Cardiac muscle cell (in vitro differentiated cells and primary cell): ENCODE data around the gene APLNR. TPM values are rescaled to one million over a fixed set of nuclear protein-coding genes. Genes with fewer than 3 reads are reported as not detected.

Experiments used
- DNase-seq, 2 donors: peaks; one replicate each; pipeline versions ENCODE4 v3.0.0 to v3.0.0-alpha.2; 2010 to 2017; ENCODE audit warnings: low read depth in 1 of 2, low spot score in 1 of 2
- H3K27ac ChIP-seq: fragments of 200-600 bp; sonication (generic); 2 replicates; pipeline ENCODE4 v1.5.1; 2016
- H3K27me3 ChIP-seq: fragments of 200-600 bp; sonication (generic); 2 replicates; pipeline ENCODE4 v1.6.0; 2016; ENCODE audit warnings: control low read depth
- H3K36me3 ChIP-seq: fragments of 200-600 bp; sonication (generic); 2 replicates; pipeline ENCODE4 v1.5.1; 2016; ENCODE audit warnings: control low read depth
- H3K4me1 ChIP-seq: fragments of 200-600 bp; sonication (generic); 2 replicates; pipeline ENCODE4 v1.8.1; 2017; ENCODE audit warnings: low read depth, mild to moderate bottlenecking, mixed run types
- H3K4me3 ChIP-seq: fragments of 200-600 bp; sonication (generic); 2 replicates; pipeline ENCODE4 v1.5.1; 2016; ENCODE audit warnings: mild to moderate bottlenecking
- H3K9me3 ChIP-seq: fragments of 200-600 bp; sonication (generic); 2 replicates; pipeline ENCODE4 v1.5.1; 2017; ENCODE audit warnings: low read depth, mild to moderate bottlenecking, control low read depth
- polyA plus RNA-seq: library from polyadenylated mRNA; unstranded; fragments of >200 nt; fragmentation: Nextera tagmentation; extraction: Ambion mirVana; gene quantifications from 2 replicates; pipeline ENCODE4 v1.2.1, GENCODE V29; 2016
- total RNA-seq: library from RNA; depleted of rRNA; stranded (reverse); fragments of >200 nt; gene quantifications from 2 replicates; pipeline ENCODE4 v1.2.3, GENCODE V29; 2016
- TF ChIP-seq, protein P1 (sequence below): IDR thresholded peaks from 2 replicates; pipeline ENCODE4 v1.5.1; 2012; ENCODE audit warnings: low read depth, mild to moderate bottlenecking, low read length

APLNR gene
- total and polyA plus RNA-seq, 2 experiments from 2014 or later = 7.2 to 16.0 TPM

DNA sequence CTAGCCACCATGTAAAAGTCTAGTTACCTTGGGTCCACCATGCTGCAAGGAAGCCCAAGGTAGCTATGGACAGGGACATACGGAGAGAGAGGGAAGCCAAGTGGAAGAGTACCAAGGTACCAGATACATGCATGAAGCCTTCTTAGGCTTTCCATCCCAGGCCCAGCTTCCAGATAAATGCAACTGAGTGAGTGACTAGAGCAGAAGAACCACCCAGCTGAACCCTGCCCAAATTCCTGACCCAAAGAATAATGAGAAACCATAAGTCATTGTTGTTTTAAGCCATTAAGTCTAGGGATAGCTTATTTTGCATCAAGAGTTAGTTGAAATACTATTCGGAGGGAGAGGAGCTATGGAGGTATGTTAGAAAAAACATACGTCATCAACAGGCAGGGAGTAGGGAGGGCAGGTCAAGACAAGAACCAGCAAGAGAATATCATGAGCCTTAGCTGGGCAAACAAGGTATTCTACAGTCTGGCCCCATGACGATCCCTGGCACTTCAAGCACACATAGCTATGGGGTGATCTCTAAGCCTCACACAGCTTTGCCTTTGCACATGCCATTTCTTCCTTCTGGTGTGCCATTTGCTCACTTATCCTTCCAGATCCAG, 36.5 kb upstream of the APLNR start:
- H3K27me3 ChIP-seq = no peaks in the 10 kb centered on the region
- no peaks in the 10 kb centered on the region for H3K36me3 ChIP-seq
- H3K27ac ChIP-seq = no peak overlapping the region
- peaks cover 8% of the 10 kb centered on the region for H3K4me1 ChIP-seq
- no peaks in the 10 kb centered on the region for H3K9me3 ChIP-seq
- H3K4me3 ChIP-seq = no peak overlapping the region
- no peak for DNase-seq
- TF ChIP-seq, protein P1, sequence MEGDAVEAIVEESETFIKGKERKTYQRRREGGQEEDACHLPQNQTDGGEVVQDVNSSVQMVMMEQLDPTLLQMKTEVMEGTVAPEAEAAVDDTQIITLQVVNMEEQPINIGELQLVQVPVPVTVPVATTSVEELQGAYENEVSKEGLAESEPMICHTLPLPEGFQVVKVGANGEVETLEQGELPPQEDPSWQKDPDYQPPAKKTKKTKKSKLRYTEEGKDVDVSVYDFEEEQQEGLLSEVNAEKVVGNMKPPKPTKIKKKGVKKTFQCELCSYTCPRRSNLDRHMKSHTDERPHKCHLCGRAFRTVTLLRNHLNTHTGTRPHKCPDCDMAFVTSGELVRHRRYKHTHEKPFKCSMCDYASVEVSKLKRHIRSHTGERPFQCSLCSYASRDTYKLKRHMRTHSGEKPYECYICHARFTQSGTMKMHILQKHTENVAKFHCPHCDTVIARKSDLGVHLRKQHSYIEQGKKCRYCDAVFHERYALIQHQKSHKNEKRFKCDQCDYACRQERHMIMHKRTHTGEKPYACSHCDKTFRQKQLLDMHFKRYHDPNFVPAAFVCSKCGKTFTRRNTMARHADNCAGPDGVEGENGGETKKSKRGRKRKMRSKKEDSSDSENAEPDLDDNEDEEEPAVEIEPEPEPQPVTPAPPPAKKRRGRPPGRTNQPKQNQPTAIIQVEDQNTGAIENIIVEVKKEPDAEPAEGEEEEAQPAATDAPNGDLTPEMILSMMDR = no peak

DNA sequence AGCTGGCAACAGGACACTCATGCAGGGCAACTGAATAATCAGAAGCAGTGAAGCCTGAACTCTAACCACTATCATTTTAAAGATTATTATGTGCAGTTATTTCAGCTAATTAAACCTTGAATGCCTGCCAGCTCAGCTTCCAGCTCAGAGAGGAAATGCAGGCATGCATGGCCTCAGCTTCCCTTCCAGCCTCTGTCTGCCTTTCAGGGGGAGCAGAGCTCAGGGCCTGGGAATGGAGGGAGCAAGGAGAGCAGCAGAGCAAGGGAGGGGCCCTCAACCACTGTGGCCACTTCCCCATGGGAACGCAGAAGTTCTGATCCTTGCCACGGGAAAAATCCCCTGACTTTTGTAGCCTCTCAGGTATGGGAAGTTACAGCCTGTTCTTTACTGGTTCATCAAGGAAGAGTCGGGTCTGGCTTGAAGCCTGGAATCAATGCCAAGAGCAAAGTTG, 32.5 kb upstream of the APLNR start:
- Histone ChIP-seq H3K9me3 (no peaks in the 10 kb centered on the region), H3K4me1 (no peaks in the 10 kb centered on the region), H3K27me3 (no peaks in the 10 kb centered on the region), H3K27ac (no peak overlapping the region), H3K36me3 (no peaks in the 10 kb centered on the region), H3K4me3 (no peak overlapping the region)
- peak in 1 of 2 donors; percentile 25 for DNase-seq
- TF ChIP-seq, protein P1 = no peak

DNA sequence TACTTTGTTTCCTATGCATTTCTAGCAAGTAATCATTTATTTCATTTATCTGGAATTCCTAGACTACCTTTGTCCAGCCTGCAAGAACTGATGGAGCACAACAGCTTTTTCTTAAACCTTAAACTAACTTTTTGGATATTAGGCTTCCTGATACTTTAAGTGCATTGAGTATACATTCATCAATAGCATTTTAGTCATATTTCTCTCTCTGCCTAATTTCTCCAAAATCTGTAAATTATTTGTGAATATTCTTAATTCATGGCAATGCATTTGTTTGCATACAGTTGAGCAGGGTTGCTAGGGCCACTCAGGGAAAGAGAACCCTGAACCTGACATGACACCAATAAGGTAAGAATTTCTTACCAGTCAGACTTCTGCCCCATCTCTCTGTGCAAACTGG, 29.1 kb upstream of the APLNR start:
- Histone ChIP-seq H3K4me3 (no peak overlapping the region), H3K4me1 (no peaks in the 10 kb centered on the region), H3K36me3 (no peaks in the 10 kb centered on the region), H3K9me3 (no peaks in the 10 kb centered on the region), H3K27ac (no peak overlapping the region), H3K27me3 (no peaks in the 10 kb centered on the region)
- DNase-seq = no peak
- TF ChIP-seq, protein P1 = no peak

DNA sequence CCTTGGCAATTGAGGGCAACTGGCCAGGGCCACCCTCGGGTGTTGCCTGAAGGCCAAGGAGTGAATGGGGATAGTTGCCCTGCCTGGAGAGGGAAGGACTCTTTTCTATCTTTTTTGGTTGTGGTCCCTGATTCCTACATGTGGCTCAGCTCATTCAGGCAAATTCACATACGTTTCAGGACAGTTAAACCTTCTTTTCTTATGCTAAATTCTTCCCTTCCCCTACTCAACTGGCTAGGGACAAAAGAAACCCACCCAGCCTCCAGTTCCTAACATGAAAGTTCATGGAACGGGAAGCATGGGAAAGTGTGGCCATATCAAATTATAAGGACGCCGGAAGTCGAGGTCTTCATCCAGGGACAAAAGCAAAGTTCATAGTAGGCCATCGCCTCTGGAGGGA, 26.3 kb upstream of the APLNR start:
- TF ChIP-seq, protein P1 = no peak
- H3K9me3 ChIP-seq = no peaks in the 10 kb centered on the region
- H3K4me1 ChIP-seq = no peaks in the 10 kb centered on the region
- H3K4me3 ChIP-seq = no peak overlapping the region
- no peak overlapping the region for H3K27ac ChIP-seq
- no peaks in the 10 kb centered on the region for H3K36me3 ChIP-seq
- no peak for DNase-seq
- no peaks in the 10 kb centered on the region for H3K27me3 ChIP-seq

DNA sequence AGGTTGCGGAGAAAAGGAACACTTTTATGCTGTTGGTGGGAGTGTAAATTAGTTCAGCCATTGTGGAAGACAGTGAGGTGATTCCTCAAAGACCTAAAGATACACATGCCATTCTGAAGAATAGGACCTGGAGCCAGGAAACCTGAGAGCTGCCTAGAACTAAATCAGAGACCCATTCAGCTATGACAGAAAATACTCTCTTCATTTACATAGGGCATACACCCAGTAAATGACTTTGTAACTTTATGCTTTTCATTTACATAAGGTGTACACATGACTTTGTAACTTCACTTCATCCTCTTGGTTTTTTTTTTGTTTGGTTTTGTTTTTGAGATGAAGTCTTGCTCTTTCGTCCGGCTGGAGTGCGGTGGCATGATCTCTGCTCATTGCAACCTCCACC, 25.1 kb upstream of the APLNR start:
- TF ChIP-seq, protein P1 = no peak
- Histone ChIP-seq H3K9me3 (no peaks in the 10 kb centered on the region), H3K27ac (no peak overlapping the region)

More for the DNA sequence above, 25.1 kb upstream of the APLNR start:
- DNase-seq = no peak
- H3K4me3 ChIP-seq = no peak overlapping the region
- H3K27me3 ChIP-seq = no peaks in the 10 kb centered on the region
- H3K36me3 ChIP-seq = no peaks in the 10 kb centered on the region
- no peaks in the 10 kb centered on the region for H3K4me1 ChIP-seq
